ENCODE results near the gene GPR78. TPM values are rescaled to one million over a fixed set of nuclear protein-coding genes. Genes with fewer than 3 reads are reported as not detected.

GPR78 gene
- total RNA-seq, 1 donor from 2014 or later: 0.16 TPM

- Mint-ChIP-seq H3K4me3 (ENCODE audit: unreplicated experiment) (no peak overlapping the region), H3K27ac (ENCODE audit: unreplicated experiment) (no peak overlapping the region), H3K4me1 (ENCODE audit: low read depth, unreplicated experiment) (no peaks in the 10 kb centered on the region), H3K36me3 (ENCODE audit: low read depth, unreplicated experiment) (peaks cover 1% of the 10 kb centered on the region), H3K9me3 (ENCODE audit: unreplicated experiment) (no peaks in the 10 kb centered on the region), H3K27me3 (ENCODE audit: low read depth, unreplicated experiment) (peaks cover 54% of the 10 kb centered on the region)
- H3K4me3 ChIP-seq (ENCODE audit: insufficient read depth, low read depth, low read length): no peak overlapping the region
- no peak overlapping the region for H3K4me2 ChIP-seq (ENCODE audit: low read length)
- H3K9ac ChIP-seq (ENCODE audit: low read length): no peak overlapping the region
- no peaks in the 10 kb centered on the region for H3K36me3 ChIP-seq (ENCODE audit: insufficient read depth, low read length)
- TF ChIP-seq EZH2 (IDR thresholded peaks at IDR 0.05; ENCODE audit: insufficient read depth, low read length) (no peak), CTCF (IDR thresholded peaks at IDR 0.05; ENCODE audit: insufficient read depth, low read depth, low read length) (no peak)
- no peaks in the 10 kb centered on the region for H4K20me1 ChIP-seq (ENCODE audit: insufficient read depth, low read length)
- no peak overlapping the region for H2AFZ ChIP-seq (ENCODE audit: low read depth, low read length)
- H3K27me3 ChIP-seq (ENCODE audit: insufficient read depth, low read length): peaks cover 26% of the 10 kb centered on the region
- no peaks in the 10 kb centered on the region for H3K79me2 ChIP-seq (ENCODE audit: insufficient read depth, low read length)
- H3K27ac ChIP-seq (ENCODE audit: low read depth, low read length): no peak overlapping the region
- FAIRE-seq (no peak), DNase-seq (ENCODE audit: low read depth) (no peak)
- no peaks in the 10 kb centered on the region for H3K9me3 ChIP-seq (ENCODE audit: insufficient read depth, low read depth, low read length)
- H3K4me1 ChIP-seq (ENCODE audit: insufficient read depth, low read length): no peaks in the 10 kb centered on the region
Observed at GRCh38 chr4:8577046-8577445, 3.1 kb upstream of the GPR78 start.

GRCh38 chr4:8577972-8578371, 2.2 kb upstream of the GPR78 start:
- DNase-seq (ENCODE audit: low read depth) (no peak), FAIRE-seq (no peak)
- Histone ChIP-seq H3K4me2 (ENCODE audit: low read length) (no peak overlapping the region), H3K36me3 (ENCODE audit: insufficient read depth, low read length) (no peaks in the 10 kb centered on the region), H3K4me1 (ENCODE audit: insufficient read depth, low read length) (no peaks in the 10 kb centered on the region), H3K9me3 (ENCODE audit: insufficient read depth, low read depth, low read length) (no peaks in the 10 kb centered on the region), H2AFZ (ENCODE audit: low read depth, low read length) (no peak overlapping the region), H3K79me2 (ENCODE audit: insufficient read depth, low read length) (no peaks in the 10 kb centered on the region), H4K20me1 (ENCODE audit: insufficient read depth, low read length) (no peaks in the 10 kb centered on the region), H3K4me3 (ENCODE audit: insufficient read depth, low read depth, low read length) (no peak overlapping the region), H3K27me3 (ENCODE audit: insufficient read depth, low read length) (peaks cover 31% of the 10 kb centered on the region), H3K9ac (ENCODE audit: low read length) (no peak overlapping the region), H3K27ac (ENCODE audit: low read depth, low read length) (no peak overlapping the region)
- no peaks in the 10 kb centered on the region for H3K9me3 Mint-ChIP-seq (ENCODE audit: unreplicated experiment)
- H3K27me3 Mint-ChIP-seq (ENCODE audit: low read depth, unreplicated experiment): peaks cover 58% of the 10 kb centered on the region
- TF ChIP-seq CTCF (IDR thresholded peaks at IDR 0.05; ENCODE audit: insufficient read depth, low read depth, low read length): no peak
- TF ChIP-seq EZH2 (IDR thresholded peaks at IDR 0.05; ENCODE audit: insufficient read depth, low read length): no peak
- no peak overlapping the region for H3K4me3 Mint-ChIP-seq (ENCODE audit: unreplicated experiment)
- H3K36me3 Mint-ChIP-seq (ENCODE audit: low read depth, unreplicated experiment): peaks cover 1% of the 10 kb centered on the region
- no peak overlapping the region for H3K27ac Mint-ChIP-seq (ENCODE audit: unreplicated experiment)
- no peaks in the 10 kb centered on the region for H3K4me1 Mint-ChIP-seq (ENCODE audit: low read depth, unreplicated experiment)

GRCh38 chr4:8578717-8579116, 1.5 kb upstream of the GPR78 start:
- Histone ChIP-seq H3K4me2 (ENCODE audit: low read length) (no peak overlapping the region), H3K36me3 (ENCODE audit: insufficient read depth, low read length) (no peaks in the 10 kb centered on the region), H4K20me1 (ENCODE audit: insufficient read depth, low read length) (no peaks in the 10 kb centered on the region), H2AFZ (ENCODE audit: low read depth, low read length) (no peak overlapping the region), H3K9me3 (ENCODE audit: insufficient read depth, low read depth, low read length) (no peaks in the 10 kb centered on the region), H3K4me3 (ENCODE audit: insufficient read depth, low read depth, low read length) (no peak overlapping the region), H3K27ac (ENCODE audit: low read depth, low read length) (no peak overlapping the region), H3K9ac (ENCODE audit: low read length) (no peak overlapping the region), H3K79me2 (ENCODE audit: insufficient read depth, low read length) (no peaks in the 10 kb centered on the region), H3K27me3 (ENCODE audit: insufficient read depth, low read length) (peaks cover 34% of the 10 kb centered on the region), H3K4me1 (ENCODE audit: insufficient read depth, low read length) (no peaks in the 10 kb centered on the region)
- Mint-ChIP-seq H3K27ac (ENCODE audit: unreplicated experiment) (no peak overlapping the region), H3K4me1 (ENCODE audit: low read depth, unreplicated experiment) (no peaks in the 10 kb centered on the region), H3K4me3 (ENCODE audit: unreplicated experiment) (no peak overlapping the region), H3K36me3 (ENCODE audit: low read depth, unreplicated experiment) (peaks cover 1% of the 10 kb centered on the region), H3K27me3 (ENCODE audit: low read depth, unreplicated experiment) (peaks cover 63% of the 10 kb centered on the region), H3K9me3 (ENCODE audit: unreplicated experiment) (no peaks in the 10 kb centered on the region)
- DNase-seq (ENCODE audit: low read depth): no peak
- TF ChIP-seq CTCF (IDR thresholded peaks at IDR 0.05; ENCODE audit: insufficient read depth, low read depth, low read length) (no peak), EZH2 (IDR thresholded peaks at IDR 0.05; ENCODE audit: insufficient read depth, low read length) (no peak)
- no peak for FAIRE-seq
